ENCODE data around the gene EN2.

EN2 gene

DNA sequence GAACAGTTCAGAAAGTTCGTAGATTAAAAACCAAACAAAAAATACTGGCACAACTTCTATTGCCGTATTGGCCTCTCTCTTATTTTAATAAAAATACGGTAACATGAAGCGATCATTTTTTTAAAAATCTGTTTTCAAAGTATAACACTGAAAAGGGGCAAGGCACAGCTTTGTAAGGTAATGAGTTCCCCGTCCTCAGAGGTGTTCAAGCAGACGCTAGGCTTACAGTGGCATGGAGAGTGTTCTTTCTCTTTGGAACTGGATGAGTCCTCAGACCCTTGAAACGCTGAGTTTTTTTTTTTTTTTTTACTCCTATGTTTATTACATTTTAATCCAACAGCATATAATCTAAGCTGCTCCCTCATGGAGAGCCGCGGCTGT lies 7.8 kb downstream of the EN2 start:
- no peak for DNase-seq

DNA sequence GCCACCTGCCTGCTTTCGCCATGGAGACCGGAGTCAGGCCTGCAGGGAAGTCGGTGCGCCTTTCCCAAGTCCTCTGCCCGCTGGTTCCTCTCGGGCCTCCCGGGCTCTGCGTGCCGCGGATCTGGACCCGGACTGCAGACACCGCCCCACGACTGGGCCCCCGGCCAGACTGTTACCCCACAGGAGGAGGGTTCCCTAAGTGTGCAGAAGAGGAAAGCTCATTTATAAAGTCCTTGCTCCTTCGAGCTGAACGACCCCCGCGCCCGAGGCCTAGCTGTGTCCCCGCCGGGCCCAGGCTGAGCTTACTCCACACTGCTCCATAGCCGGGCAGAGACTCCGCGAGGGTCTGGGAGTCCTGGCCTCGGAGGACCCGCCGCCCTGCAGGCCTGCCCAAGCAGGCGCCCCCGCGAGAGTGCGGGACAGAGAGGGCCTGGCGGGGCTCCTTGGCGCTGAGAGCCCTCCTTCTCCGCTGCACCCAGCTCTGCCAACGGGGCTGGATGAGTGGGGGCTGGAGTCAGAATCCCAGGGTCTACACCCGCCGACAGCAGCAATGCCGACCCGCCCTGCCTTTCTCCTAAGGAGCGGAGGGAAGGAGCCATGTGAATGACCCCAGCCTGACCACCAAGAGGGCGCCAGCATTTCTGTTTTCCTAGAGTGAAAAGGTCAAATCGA lies 8.3 kb downstream of the EN2 start:
- no peak for DNase-seq

DNA sequence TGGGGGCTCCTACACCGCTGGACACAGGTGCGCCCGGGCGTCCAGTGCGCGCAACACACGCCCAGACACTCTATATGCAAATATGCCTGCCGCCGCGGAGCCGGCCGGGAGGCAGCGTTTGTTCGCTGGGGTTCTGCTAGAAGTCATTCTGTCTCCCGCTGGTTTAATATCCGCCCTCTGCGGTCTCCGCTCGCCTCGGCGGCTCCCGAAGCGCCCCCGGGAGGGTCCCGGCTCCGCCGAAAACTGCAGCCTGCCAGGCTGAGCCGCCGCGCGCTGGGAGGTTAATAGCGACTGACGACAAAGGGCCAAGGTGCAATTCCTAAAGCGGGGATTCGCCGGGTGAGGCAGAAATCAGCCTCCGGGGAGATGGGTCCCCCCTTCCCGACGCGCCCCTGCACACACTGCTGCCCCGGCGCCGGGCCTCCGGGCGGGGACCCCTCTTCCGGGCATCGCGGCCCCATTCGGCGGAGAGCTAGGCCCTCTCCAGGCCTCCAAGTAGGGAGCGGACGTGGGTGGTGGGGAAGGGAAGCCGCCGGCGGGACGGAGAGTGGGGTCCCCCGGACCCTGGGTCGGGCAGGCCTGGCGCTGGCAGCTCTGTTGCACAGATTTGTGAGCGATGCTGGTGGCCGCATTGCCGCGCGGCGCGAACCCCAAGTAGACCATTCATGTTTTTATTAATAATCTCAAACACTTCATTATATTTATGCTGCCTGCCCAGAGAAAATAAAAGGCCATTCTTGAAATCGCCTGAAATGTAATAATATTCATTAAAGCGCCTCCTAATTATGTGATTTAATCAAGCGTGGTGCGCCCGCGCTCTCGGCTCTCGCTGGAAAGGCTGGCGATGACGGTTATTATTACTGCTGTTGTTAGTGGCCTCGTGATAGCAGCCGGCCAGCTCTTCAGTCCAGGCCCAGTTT lies 9.1 kb downstream of the EN2 start:
- no peak for DNase-seq

DNA sequence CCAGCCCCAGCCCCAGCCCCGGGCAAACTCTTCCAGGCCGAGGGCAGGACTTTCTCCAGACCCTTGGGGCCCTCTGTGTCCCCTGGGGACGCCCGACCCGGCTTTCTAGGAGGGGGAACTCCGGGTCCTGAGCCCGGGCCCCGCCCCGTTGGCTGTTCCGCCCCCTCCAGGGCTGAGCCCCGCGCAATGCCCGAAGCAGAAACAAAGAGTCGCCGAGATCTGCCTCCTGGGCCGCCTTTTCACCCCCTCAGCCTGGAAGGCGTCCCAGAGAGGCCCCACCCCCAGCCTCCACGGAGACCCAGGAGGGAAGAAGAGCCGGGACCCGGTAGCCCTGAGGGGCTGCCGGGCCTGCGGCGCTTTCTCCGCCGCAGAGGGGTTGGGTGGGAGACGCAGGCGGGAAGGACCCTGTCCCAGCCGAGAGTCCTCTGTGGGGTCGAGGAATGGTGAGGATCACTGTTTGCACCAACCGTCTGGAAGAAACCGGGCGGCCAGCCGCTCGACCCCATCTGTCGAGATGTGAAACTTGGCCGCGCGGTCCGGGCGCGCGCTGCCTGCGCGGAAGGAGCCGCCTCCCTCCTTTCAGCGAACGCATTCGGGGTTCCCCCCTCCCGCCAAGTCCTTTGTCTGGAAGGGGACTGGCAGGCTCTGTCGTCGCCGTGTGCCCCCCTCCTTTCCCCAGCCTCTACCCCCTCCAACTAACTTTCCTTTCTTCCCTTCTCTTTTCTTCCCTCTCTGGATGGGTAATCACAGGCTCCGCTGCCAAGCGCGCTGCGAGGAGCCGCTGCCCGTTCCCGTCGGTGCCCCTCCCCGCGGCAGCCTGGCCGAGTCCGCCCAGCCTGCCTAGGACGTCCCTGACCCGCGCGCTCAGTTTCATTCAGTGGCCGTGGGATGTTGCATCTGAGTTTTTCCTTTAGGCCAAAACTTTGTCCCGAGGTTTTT lies 10.2 kb downstream of the EN2 start:
- no peak for DNase-seq

DNA sequence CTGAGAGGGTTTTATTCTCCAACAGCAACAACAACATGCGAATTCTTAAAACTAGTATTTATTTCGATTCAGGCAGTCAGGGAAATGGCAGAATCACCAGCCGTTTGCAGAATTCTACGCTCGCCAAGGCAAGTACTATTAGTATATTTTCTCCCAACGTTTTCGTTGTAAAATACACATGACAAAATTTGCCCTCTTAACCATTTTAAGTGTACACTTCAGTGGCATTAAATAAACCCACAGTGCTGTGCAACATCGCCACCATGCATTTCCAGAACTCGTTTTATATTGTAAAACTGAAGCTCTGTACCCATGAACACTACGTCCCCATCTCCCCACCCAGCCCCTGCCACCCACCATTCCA lies 10.8 kb downstream of the EN2 start:
- DNase-seq: no peak

DNA sequence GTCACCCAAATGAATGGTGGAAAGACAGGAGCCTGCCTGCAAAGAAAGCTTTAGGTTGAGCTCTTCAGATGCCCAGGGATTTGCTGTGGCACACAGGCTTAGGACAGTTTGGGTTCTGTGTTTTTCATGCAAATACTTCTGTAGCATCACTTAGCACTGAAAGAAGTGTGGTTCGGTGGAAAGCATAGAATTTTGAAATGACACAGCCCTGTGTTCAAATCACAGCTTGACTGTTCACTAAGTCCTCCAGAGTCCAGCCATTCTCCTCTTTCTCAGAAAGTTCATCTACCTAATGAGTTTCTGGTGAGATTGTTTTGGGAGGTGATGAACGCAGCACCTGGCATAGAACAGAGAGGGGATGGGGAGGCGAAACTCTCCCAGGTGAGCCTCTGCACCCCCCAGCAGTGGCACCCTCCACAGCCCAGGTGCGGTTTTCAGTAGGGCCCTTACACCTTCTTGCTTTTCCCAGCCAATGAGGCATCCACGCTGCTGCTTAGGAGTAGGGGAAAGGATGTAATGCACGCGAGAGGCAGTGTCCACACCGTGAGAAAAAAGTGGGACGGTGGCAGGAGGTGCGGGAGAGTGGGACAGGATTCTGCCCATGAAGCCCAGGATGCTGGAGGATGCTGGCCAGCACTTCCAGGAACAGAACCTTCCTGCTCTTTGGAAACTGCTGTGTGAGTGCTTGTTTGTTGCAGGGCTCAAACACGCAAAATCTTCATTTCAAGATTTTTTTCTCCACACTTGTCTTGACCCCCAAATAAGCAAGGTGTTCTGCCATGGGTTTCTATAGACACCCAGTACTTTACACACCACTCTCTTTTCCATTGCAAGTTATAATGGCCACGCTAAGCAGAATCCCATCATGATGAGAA lies 11.6 kb downstream of the EN2 start:
- no peak for DNase-seq

DNA sequence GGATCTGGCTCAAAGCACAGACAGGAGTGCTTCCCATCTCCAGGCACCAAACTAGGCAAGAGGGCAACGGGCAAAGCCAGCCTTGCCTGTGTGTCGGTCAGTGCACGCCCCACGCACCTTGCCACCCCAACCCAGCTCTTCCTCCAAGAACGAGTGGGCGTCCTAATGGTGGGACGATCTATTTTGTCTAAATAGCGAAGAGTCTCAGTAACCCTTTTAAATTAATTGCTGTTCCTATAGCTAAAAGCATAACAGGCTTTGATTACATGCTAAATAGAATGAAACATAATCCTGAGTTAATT lies 12.2 kb downstream of the EN2 start:
- DNase-seq: no peak

DNA sequence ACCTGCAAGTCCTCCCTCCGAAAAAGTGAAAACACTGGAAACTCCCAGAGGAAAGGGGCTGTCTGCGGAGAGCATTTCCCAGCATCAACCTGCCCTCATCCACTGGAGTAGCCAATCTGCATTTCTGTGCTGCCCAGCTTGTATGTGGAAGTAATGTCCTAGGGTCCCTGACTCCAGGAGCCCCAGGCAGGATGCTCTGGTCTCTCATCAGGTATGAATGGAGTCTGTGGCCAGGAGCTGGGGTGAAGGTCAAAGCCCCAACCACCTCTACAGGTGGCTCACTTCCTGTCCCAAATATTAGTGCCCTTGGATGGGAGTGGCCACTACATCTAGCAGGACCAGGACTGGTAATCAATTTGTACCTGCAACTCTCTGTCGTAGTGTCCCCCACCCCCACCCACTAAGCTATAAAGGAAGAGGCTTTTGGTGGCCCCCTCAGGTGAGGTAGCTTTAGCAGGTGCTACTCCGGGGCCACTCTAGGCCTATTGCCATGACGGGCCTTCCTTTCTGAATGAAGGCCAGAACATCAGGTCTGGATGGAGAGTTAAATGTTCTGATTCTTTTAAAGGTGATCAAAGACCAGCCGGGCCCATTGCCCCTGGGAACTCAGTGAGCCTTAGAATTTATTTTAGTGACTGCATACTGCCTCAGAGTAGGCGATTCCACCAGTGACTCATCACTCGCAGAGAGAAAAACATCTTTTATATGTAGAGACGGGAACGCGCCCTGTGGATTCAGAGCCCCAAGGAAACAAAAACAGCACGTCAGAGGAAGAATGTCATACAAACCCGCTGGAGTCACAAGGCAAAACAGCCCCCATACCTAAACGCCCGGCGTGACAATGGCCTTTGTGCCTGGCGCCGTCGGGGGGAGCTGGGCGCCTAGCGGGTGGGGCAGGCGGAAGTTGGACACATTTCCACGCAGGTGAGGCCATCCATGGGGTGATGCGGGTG lies 13.0 kb downstream of the EN2 start:
- no peak for DNase-seq

DNA sequence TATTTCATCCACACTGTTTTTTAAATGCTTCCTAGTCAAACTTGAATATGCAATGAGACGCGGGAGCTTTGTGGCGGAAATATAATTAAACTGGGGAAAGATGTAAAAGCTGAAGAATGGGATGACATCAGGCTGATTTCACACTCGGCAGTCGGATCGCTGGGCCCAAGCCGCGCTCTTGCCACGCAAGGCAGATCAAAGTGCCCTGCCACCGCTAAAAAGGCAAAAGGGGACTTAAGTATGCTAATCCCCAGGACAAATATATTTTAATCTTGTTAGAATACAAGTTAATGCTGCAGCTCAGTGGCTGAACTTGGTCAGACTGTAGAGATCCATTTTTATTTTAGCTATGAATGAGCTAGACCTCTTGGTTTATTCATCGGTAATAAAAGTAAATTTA lies 13.8 kb downstream of the EN2 start:
- DNase-seq: no peak

DNA sequence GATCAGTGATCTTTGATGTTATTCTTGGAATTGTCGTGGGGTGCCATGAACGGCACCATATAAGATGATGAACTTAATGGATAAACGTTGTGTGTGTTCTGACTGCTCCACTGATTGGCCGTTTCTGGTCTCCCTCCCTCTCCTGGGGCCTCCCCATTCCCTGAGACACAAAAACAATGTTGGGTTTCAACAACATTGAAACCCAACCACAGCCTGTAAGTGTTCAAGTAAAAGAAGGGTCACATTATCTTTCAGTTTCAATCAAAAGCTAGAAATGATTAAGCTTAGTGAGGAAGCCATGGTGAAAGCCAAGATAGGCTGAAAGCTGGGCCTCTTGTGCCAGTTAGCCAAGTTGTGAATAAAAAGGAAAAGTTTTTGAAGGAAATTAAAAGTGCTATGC lies 19.5 kb downstream of the EN2 start:
- DNase-seq: no peak

DNA sequence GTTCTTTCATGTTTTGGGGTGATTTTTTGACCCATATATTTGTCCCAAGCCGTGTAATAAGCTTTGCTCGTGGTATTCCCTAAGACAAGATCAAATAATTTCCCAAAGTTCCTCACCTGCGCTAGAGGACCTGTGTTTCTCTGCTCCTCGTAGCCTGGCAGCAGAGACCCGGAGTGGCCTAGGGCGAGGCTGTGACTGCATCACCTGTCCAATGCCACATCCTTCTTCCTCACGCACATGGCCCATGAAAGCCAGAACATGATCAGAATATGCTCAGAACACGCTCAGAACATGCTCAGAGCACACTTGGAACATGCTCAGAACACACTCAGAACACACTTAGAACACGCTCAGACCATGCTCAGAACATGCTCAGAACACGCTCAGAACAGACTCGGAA lies 23.8 kb downstream of the EN2 start:
- no peak for DNase-seq

DNA sequence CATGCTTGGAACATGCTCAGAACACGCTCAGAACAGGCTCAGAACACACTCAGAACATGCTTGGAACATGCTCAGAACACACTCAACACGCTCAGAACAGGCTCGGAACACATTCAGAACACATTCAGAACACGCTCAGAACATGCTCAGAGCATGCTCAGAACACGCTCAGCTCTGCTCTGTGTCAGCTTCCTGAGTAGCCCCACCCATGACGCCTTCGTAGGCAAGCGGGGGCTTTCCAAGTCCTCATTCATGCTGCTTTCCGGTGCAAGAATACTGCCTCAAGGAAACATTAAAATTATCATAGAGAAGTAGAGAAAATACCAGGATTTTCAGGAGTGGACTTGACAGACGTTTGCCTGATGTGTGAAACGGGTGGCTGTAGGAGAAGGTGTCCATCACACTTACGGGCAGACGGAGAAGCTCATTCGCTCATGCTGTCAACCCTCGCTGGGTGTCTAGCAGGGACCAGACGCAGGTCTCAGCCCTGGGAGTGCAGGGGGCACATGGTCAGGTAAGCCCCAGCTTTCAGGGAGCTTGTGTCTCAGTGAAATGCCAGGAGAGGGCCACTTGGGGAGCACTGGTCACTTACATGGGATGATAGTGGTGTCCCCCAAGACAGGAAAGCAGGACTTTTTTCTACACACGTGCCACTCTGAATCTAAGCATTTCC lies 24.7 kb downstream of the EN2 start:
- no peak for DNase-seq

DNA sequence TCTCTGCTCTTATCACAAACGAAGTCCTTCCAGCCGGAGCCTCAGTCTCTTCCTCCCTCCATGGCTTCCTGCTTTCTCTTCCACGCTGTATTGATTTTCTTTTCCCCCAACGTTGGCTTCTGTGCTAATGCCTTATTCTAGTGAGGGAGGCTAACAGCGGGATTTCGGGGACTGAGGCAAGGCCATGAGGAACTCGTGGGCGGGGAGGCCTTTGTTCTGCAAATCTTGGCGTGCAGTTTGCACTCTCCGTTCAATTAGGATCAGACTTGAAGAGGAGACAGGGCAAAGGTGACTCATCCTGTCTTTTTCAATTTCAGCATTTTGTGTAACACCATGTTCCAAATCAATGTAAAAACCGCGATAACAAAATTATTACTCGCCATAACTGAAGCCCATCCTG lies 25.3 kb downstream of the EN2 start:
- no peak for DNase-seq

DNA sequence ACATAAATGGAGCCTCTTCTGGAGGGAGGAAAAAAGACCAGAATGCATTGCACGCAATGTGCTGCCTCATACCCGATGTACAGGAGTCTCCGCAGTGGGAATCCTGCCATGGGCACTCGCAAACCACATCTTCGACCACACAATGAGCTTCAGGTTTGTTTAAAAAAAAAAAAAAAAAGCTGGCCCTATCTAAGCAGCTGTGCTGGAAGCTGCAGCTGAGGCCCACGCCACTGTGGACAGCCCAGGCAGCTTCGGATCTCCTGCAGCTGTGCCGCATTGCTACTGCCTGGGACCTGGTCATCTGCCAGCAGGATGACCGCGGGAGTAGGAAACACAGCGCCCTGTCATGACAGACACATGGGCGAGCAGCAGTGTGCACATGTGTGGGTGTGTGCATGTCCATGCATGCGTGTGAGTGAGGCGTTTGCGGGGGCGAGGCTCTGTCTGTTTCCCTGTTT lies 26.0 kb downstream of the EN2 start:
- no peak for DNase-seq

DNA sequence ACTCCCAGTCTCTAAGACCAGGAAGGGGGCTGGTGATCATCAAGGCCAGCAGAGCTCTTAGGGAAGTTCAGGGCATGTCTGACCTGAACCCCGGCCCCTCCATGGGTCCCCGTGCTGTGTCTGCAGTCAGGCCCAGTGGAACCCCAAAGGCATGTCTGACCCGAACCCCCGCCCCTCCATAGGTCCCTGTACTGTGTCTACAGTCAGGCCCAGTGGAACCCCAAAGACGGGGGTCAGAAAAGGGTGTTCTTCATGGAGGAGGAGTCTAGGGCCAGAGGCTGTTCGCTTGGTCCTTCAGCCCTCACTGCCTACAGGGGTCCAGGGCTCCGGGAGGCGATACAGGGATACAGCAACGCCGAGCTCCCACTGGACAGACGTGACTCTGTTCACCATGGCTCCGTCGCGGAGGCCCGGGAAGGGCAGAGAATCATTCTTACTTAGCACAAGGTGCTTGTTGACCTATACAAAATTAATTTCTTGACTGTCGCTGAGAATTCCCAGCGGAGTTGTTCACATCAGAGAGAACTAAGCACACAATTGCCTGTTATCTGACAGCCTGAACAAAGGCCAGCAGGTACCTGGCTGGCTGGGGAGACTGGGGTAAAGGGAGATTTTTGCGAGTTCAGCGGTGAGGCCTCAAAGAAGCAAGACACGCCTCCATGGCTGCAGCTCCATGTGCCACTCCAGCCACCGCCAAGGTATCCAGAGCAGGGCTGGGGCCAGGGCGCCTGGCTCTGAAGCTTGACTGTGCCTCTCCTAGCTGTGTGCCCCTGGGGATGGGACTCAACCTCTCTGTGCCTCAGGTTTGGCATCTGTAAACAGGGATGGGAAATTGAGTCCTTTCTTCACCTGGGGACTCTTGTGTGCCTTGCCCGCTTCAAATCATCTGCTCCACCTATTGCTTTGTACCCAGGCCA lies 26.8 kb downstream of the EN2 start:
- DNase-seq: no peak

DNA sequence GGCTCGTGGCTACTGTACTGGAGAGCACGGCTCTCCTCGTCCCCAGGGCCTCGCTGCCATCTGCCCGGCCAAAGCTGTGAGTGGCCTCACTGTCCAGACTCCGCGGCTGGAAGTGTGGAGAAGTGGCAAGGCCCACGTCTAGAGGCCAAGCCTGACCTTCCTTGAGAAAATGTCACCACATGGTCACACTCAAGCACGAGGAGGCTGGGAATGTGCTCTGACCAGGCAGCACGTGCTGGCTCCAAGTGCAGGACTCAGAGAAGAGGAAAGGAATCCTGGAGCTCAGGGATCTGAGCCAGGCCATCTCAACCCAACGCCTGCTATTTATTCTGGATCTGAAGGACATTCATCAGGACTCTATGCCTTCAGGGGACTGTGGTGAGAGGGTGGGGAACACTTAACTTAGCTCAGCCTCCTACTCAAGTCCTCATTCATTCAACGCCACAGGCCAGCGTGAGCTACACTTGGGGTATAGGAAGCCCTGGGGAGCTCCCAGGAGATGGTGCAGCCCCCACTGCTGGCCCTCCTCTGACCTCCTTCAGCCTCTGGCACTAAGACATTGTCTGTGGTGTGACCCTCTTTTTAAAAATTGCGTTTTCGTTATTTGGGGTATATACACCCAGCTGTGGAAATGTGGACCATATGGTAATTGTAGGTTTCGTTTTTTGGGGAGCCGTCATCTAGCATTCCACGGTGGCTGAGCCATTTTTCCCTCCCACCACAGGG lies 29.0 kb downstream of the EN2 start:
- DNase-seq: no peak

DNA sequence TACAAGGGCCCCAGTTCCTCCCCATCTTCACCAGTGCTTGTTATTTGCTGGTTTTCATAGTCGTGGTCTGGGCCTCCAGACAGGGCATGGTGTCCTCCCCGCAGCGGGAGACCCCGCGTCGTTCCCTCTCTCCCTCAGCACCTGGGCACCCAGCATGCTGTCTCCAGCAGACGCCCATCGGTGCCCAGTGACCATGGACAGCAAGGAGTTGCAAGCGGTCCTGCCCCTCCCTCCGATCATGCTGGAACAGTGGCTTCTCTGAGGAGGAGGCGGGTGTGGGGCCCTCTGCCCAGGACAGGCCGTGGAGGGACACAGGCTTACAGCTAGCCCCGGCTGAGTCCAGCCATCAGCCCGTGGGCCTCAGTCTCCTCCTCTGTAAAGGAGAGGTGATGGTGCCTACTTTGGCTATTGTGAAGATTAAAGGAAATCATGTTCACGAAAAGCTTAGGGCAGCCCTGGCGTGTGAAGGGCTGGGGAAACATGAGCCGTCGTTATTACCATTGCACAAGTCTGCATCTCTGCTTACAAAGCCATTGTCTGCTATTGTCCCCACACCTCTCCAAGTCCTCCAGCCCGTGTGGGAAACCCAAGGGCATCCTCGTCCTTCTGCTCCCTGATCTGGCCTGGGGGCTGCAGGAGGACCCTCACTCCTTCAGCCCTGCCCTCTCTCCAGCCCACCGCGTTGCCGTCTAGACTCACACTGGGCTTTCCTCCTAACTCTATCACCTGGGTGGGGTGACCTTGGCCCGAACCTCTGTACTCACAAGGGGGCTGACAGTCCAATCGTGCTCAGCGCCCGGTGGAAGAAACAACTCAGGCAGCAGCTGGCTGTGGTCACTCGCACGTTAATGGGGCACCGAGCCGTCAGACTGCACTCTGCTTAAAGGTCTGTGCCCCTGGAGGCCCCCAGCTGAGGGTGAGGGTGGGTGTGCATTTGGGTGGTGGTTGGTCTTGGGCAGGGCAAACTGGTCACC lies 29.9 kb downstream of the EN2 start:
- DNase-seq: no peak

Data from 8988T (cell line).